NB4 (cell line): ENCODE results near the gene TEDC2.

Experiments
- CTCF ChIP-seq: IDR thresholded peaks from one replicate; pipeline ENCODE4 v1.5.1; 2012; ENCODE audit warnings: low read depth, low read length
- MAX ChIP-seq: IDR thresholded peaks from 2 replicates; pipeline ENCODE4 v1.6.1; 2011; ENCODE audit warnings: low read depth, low read length
- POLR2A ChIP-seq: IDR thresholded peaks from 2 replicates; pipeline ENCODE4 v1.6.1; 2011; ENCODE audit warnings: mild to moderate bottlenecking; ENCODE audit not compliant: insufficient read length; ENCODE audit errors: extremely low read depth

DNA sequence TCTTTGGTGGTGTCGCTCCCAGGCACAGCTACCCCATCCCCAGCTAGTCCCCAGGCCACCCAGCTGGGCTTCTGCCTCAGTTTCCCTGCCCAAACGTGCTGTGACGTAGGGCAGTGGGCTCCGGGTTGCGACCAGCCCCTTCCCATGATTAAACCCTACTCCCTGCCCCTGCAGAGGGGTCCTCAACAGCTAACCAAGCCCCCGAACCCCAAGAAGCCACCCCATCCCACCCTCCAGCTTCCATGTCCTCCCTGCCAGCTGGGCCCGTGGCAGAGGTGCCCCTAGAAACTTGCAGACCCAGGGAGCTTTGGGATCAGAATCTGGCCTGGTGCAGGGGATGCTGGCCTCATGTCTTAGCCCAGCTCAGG is 10.3 kb downstream of the TEDC2 start:
- TF ChIP-seq CTCF = no peak
- no peak for TF ChIP-seq POLR2A
- TF ChIP-seq MAX = no peak
